T47D (cell line): ENCODE results near the gene PLEKHG1.

ENCODE experiments used
- DNase-seq, 2 experiments: peaks; one replicate each; pipeline versions ENCODE4 v3.0.0 to v3.0.0-alpha.2; 2011 to 2012; ENCODE audit warnings: low read depth in 1 of 2, low spot score in 1 of 2
- JUND ChIP-seq: IDR thresholded peaks from 2 replicates; pipeline ENCODE4 v1.6.1; 2012; ENCODE audit warnings: low read depth
- in situ Hi-C: cut with HindIII; loops from 2 replicates; pipeline ENCODE4 v1.10.0; 2016; ENCODE audit warnings: low sequenced_read_pairs, low pct_unique_long_range_greater_than_20kb

PLEKHG1 gene

DNA sequence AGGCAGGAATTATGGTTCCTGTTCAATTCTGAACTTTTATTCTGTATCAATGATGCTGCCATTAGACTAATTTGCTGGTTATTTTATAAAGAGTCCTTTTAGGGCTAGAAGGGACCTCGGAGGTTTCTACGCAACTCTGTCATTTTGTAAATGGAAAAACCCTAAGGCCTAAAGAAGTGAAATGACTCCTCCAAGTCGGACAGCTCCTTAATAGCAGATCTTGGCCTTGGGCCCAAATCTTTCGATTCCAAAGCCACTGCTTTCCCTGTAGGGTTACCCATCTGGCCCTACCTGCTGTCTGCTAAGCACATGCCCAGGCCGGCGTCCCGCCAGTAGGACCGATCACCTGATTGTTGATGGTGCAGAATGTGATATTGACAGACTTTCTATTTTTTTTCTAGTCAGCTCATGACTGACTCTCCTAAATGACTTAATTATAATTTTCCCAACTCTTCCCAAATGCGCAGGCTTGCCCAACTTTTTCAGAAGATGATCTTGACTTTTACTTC is 40.2 kb downstream of the PLEKHG1 start:
- in situ Hi-C loops: no loop called here

DNA sequence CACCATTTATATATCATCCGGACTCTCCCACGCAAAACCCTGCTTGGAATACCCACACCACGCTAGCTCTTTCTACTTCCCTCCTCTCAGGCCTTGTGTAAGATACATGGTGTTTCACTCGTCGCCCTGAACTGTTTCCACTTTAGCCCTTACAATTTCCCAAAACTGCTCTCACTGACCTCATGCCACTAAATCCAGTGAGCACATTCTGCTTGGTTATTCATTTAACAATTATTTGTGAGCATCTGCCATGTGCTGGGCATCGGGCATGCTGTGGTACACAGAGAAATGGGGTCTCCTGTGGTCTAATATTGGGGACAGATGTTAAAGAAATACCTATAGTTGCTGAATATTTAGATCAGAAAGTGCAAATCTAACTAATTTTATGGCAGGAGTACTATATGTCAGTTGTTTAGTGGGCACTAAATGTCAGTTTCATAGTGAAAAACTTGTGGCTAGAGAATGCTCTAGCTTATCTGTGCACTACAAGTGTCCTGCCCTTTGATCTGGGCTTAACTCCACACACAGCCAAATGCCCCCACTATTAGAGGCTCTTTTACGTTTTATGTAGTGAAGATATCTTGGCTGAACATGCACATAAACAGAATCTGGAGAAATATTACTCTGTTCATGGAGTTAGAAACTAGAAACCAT is 41.0 kb downstream of the PLEKHG1 start:
- TF ChIP-seq JUND: no peak
- no peak for DNase-seq
- in situ Hi-C loops: no loop called here

More for the DNA sequence above, 40.2 kb downstream of the PLEKHG1 start:
- TF ChIP-seq JUND: no peak
- no peak for DNase-seq

DNA sequence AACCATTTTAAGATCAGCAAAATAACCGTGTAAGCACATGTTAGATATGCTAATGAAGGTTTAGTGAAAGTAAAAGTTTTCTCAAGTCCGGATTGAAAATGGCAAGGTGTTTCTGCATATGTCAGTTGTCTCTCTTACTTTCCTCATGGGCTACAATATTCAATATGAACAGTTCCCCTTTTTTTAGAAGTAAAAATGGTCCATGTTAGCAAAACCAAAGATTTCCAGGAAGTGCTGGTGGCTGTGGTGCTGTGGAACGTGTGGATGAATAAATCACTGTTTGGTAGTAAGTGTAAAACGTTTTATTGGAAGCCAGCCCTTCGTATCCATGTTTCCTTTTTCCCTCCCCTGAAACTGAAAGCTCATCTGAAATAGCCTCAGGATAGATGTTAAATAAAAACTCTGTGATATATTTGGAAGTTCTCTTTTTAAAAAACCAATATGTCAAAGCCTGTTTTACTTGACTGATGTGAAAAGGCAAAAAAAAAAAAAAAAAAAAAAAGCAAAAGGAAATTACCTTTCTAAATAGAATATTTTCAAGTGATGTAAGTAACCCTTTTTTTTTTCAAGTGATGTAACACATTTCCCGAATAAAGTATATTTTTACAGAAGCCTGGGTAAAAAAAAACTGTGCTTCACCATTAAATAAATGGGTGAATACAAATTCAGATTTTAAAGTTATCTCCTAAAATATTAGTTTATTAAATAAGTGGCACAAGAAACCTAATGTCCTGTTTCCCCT is 41.9 kb downstream of the PLEKHG1 start:
- no peak for TF ChIP-seq JUND
- no peak for DNase-seq
- in situ Hi-C loops: no loop called here

GRCh38 chr6:150646228-150646627 is 46.5 kb downstream of the PLEKHG1 start:
- no peak for TF ChIP-seq JUND
- DNase-seq: no peak
- in situ Hi-C loops: no loop called here

- in situ Hi-C loops: no loop called here
- no peak for TF ChIP-seq JUND
- no peak for DNase-seq
These were observed 47.4 kb downstream of the PLEKHG1 start for GRCh38 chr6:150647051-150647450.
